NCI-H128 (cell line): ENCODE measurements around the gene APOL2.

Experiments
- DNase-seq: peaks from one replicate; lab custom pipeline; 2025; ENCODE audit not compliant: unreplicated experiment; lab: John Stamatoyannopoulos, UW

Gene APOL2

DNA sequence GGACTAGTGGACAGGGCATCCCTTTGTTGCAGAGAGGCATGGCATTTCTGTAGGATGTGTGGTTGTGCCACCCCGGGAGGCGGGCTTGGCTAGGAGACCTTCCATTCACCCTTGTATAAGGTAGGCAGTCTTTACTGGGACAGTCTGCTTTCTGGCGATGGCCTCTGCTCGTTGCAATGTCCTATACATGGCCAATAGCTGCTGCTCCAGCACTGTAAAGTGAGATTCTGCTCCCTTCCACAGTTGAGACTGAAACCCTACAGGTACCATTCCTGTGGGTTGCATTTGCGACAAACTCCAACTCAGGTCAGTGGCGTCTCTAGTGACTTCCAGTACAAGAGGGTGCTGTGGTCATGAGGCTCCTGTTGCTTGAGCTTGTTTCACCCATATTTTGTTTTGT lies 58.4 kb downstream of the APOL2 start:
- DNase-seq = no peak

GRCh38 chr22:36180038-36180880 lies 59.1 kb downstream of the APOL2 start:
- no peak for DNase-seq

DNA sequence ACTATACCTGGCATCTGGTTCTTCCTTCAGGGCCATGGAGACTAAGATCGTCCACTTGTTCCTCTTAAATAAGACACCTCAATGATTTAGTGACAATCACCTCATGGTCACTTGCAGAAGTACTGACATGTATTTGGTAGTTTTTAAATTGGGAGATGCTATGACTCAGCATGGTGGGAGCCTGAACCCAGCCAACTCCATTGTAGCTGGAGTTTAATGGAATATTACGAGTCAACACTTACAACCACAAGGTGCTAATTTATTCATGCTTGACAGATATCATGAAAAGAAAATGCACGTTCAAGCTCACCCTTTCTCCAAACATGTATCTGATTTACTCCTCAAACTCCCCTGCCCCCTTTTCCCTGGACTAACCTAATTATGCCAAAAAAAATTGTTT lies 62.2 kb downstream of the APOL2 start:
- no peak for DNase-seq
